GM12878 (cell line): ENCODE results near the gene RGS19. TPM values are rescaled to one million over a fixed set of nuclear protein-coding genes. Genes with fewer than 3 reads are reported as not detected.

ENCODE experiments used
- BHLHE40 ChIP-seq, 2 experiments: fragments of 450-650 bp in 1 of 2; IDR thresholded peaks; 2 replicates each; pipeline ENCODE4 v1.6.1; 2011 to 2017; ENCODE audit warnings: low read depth in 2 of 2, borderline replicate concordance in 1 of 2, improper control_type of control experiment in 1 of 2, low read length in 1 of 2, mild to moderate bottlenecking in 1 of 2
- EP300 ChIP-seq, 2 experiments: fragments of 150-350 bp in 1 of 2; IDR thresholded peaks; 2 replicates each; pipeline ENCODE4 v1.6.1; 2011 to 2012; ENCODE audit warnings: low read depth in 2 of 2, low read length in 2 of 2, borderline replicate concordance in 1 of 2, improper control_type of control experiment in 1 of 2, inconsistent platforms in 1 of 2; ENCODE audit not compliant: control insufficient read depth in 1 of 2
- NR2C1 ChIP-seq: fragments of 450-650 bp; IDR thresholded peaks from 2 replicates; pipeline ENCODE4 v1.6.1; 2017; ENCODE audit warnings: antibody characterized with exemption, mild to moderate bottlenecking, moderate library complexity
- RELB ChIP-seq: fragments of 450-650 bp; IDR thresholded peaks from 2 replicates; pipeline ENCODE4 v1.6.1; 2017; ENCODE audit warnings: low read depth, mild to moderate bottlenecking, moderate library complexity
- SIX5 ChIP-seq: IDR thresholded peaks from 2 replicates; pipeline ENCODE4 v1.6.1; 2011; ENCODE audit warnings: mild to moderate bottlenecking, low read depth, low read length, moderate library complexity; ENCODE audit not compliant: severe bottlenecking
- TCF3 ChIP-seq: IDR thresholded peaks from 2 replicates; pipeline ENCODE4 v1.6.1; 2012; ENCODE audit warnings: low read depth, mild to moderate bottlenecking, low read length, borderline replicate concordance; ENCODE audit not compliant: insufficient read depth
- USF1 ChIP-seq: IDR thresholded peaks from 2 replicates; pipeline ENCODE4 v1.6.1; 2011; ENCODE audit warnings: borderline replicate concordance, low read depth, mild to moderate bottlenecking, moderate library complexity, mixed read lengths, low read length; ENCODE audit not compliant: insufficient read depth; ENCODE audit errors: extremely low read length
- ZBTB40 ChIP-seq: fragments of 450-650 bp; IDR thresholded peaks from 2 replicates; pipeline ENCODE4 v1.6.1; 2016; ENCODE audit warnings: mild to moderate bottlenecking, moderate library complexity, borderline replicate concordance
- polyA plus RNA-seq, 11 experiments: library from polyadenylated mRNA; depleted of rRNA in 4 of 11; unstranded in 6 of 11; stranded (reverse) in 5 of 11; fragments of >200 nt; fragmentation: Nextera tagmentation in 4 of 11; fragmentation: Illumina TruSeq in 1 of 11; extraction: Ambion mirVana in 4 of 11; extraction: Trizol in 1 of 11; gene quantifications; 1 replicate in 1 of 11; 2 replicates in 10 of 11; pipeline versions ENCODE4 v1.2.1 to v1.2.3, GENCODE V29; 2011 to 2016; ENCODE audit warnings: inconsistent platforms in 2 of 11, missing spikeins in 2 of 11, low read depth in 1 of 11
- total RNA-seq, 4 experiments: library from RNA; depleted of rRNA in 3 of 4; stranded (reverse); fragments of >200 nt in 3 of 4; fragmentation: Illumina TruSeq in 1 of 4; extraction: Trizol in 1 of 4; gene quantifications; 2 replicates each; pipeline versions ENCODE4 v1.2.1 to v1.2.3, GENCODE V29; 2013 to 2021

RGS19 gene
- total and polyA plus RNA-seq, 10 of the 15 experiments (the other 5 are each of a cell fraction or from before 2014, with no cell fraction given) = 0.82 to 62.4 (median 39.8) TPM

- TF ChIP-seq USF1 = no peak
- TF ChIP-seq EP300 (IDR thresholded peaks at IDR 0.05; ENCODE audit: borderline replicate concordance in 1 of 2, control insufficient read depth in 1 of 2, low read depth in 2 of 2, low read length in 2 of 2) = no peak
- peak; percentile 26 to 37; a peak in 1 of 4 replicates for TF ChIP-seq BHLHE40 (IDR thresholded peaks at IDR 0.05; ENCODE audit: borderline replicate concordance in 1 of 2, low read depth in 2 of 2, low read length in 1 of 2)
- no peak for TF ChIP-seq SIX5
- no peak for TF ChIP-seq TCF3
- no peak for TF ChIP-seq NR2C1
- peak; percentile 27; the same call in 1 of the 2 replicates for TF ChIP-seq RELB
- no peak for TF ChIP-seq ZBTB40
- TF ChIP-seq, all 136 proteins: peak for 8
Observed at GRCh38 chr20:64058536-64058935, 20.8 kb downstream of the RGS19 start (continued).
